SW 1271 (cell line): ENCODE data around the gene ALDH16A1.
"Not testable (repeated sequence)": the region's sequence is repeated elsewhere in the genome, so short reads cannot be mapped to it uniquely, and the experiment has no call there.

ENCODE experiments used
- DNase-seq, 2 experiments: peaks; one replicate each; lab custom pipeline; 2025; lab: John Stamatoyannopoulos, UW

Gene ALDH16A1

GRCh38 chr19:49463960-49464740 lies 11.1 kb downstream of the ALDH16A1 start:
- no peak for DNase-seq

DNA sequence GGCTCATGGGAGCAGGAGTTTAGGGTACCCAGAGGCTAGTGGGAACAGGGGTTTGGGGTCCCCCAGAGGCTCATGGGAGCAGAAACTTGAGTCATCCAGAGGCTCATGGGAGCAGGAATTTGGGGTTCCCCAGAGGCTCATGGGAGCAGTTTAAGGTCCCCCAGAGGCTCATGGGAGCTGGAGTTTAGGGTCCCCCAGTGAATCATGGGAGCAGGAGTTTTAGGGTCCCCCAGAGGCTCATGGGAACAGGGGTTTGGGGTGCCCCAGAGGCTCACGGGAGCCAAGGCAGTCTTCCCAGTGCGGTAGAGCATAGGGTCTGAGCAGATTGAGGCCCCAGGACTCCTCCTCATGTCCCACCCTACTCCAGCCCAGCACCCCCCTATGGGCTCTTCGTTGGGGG lies 12.3 kb downstream of the ALDH16A1 start:
- no peak for DNase-seq

DNA sequence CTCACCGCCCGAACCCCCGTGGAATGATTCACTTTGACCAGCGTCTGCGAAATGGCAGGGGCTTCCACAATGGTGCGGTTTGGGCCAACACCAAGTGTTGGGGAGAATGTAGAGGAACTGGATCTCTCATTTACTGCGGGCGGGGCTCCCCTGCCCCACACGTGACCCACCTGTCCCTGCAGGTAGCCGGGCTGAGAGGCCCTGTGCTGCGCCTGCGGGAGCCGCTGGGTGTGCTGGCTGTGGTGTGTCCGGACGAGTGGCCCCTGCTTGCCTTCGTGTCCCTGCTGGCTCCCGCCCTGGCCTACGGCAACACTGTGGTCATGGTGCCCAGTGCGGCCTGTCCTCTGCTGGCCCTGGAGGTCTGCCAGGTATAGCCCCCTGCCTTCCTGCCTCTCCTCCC lies 15.2 kb downstream of the ALDH16A1 start:
- no peak for DNase-seq

DNA sequence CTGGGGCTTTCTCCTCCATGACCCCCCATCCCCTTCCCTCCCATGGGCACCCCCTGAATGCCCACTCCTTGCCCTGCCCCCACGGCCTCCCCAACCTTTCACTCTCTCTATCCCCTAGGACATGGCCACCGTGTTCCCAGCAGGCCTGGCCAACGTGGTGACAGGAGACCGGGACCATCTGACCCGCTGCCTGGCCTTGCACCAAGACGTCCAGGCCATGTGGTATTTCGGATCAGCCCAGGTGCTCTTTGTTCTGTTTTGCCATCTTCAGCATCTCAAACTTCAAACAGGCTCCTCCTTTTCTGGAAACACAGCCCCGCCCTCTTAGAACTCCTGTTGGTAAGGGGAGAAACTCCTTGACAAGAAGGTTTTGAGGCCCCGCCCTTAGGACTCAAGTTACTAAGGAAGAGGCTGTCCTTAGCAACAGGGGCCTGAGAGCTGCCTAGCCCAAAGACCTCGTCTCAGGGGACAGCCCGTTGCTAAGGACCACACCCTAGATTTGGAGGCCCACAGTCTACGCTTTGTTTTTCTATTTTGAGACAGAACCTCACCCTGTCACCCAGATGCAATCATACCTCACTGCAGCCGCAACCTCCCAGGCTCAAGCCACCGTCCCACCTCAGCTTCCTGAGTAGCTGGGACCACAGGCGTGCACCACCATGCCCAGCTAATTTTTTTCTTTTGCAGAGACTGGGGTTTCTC lies 15.9 kb downstream of the ALDH16A1 start:
- peak in 1 of 2 experiments; percentile 43 for DNase-seq

DNA sequence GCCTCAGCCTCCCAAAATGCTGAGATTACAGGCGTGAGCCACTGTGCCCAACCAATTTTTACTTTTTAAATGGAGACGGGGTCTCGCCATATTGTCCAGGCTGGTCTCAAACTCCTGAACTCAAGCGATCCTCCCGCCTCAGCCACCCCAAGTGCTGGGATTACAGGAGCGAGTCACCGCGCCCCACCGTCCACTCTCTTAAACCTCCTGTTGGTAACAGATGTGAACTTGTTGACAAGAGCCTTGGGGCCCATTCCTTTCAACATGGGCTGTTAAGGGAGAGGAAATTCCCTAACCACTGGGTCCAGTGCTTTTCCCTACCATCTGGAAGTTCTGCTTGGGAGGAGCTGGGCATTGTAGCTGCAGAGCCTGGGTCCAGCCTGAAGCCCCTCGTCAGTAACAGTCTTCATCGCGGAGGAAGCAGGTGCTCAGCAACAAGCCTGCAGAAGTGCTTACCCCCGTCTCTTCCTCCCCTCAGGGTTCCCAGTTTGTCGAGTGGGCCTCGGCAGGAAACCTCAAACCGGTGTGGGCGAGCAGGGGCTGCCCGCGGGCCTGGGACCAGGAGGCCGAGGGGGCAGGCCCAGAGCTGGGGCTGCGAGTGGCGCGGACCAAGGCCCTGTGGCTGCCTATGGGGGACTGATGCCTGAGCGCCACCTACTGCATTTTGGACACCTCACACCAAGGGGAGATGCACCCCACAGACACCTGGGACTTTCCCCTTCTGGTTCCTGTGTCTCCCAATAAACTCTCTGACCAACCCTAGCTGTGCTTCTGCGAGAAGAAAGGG lies 17.0 kb downstream of the ALDH16A1 start:
- DNase-seq, result no peak

DNA sequence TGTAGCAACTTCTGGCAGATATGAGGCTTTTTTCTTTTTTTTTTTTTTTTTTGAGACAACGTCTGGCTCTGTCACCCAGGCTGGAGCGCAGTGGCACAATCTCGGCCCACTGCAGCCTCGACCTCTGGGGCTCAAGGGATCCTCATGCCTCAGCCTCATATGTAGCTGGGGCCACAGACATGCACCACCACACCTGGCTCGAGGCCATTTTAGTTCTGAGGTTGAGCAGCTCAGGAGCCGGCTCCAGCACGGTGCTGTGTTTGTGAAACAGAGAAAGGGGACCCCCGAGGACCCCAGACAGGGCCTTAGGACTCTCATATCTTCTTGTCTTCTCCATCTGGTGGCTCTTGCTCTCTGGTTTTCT lies 17.6 kb downstream of the ALDH16A1 start:
- no peak for DNase-seq

DNA sequence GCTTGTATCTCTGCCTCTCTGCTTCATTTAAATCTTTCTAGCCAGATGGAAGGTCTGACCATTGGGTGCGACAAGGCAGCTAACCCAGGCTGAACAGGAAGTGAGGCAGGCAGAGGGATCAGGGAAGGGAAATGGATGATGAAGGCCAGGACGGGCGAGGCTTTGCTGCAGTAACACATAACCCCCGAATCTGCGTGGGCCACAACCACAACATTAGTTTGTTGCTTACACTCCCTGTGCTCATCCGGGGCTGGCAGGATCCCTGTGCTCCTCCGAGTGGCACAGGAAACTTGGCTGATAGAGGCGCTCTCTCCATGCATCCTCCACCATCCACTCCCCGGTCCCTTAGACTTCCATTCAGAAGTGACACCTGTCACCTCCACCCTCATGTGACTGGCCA lies 19.9 kb downstream of the ALDH16A1 start:
- no peak for DNase-seq

GRCh38 chr19:49473501-49473867 lies 20.5 kb downstream of the ALDH16A1 start:
- DNase-seq, result not testable (repeated sequence)

- peak in 1 of 2 experiments; percentile 61 for DNase-seq
Measured at GRCh38 chr19:49473868-49474541, 21.0 kb downstream of the ALDH16A1 start, which contains the start of gene FLT3LG. FLT3LG (plus strand) TSS chr19:49474215; CDS start chr19:49474640, 425 bp downstream.

- DNase-seq, result no peak
Measured at GRCh38 chr19:49474542-49474924, 21.5 kb downstream of the ALDH16A1 start.

GRCh38 chr19:49475191-49475917 lies 22.3 kb downstream of the ALDH16A1 start:
- DNase-seq, result no peak

GRCh38 chr19:49475995-49476880 lies 23.2 kb downstream of the ALDH16A1 start:
- DNase-seq, result peak in 1 of 2 experiments; percentile 13

GRCh38 chr19:49479975-49480628 lies 27.1 kb downstream of the ALDH16A1 start:
- DNase-seq, result no peak

DNA sequence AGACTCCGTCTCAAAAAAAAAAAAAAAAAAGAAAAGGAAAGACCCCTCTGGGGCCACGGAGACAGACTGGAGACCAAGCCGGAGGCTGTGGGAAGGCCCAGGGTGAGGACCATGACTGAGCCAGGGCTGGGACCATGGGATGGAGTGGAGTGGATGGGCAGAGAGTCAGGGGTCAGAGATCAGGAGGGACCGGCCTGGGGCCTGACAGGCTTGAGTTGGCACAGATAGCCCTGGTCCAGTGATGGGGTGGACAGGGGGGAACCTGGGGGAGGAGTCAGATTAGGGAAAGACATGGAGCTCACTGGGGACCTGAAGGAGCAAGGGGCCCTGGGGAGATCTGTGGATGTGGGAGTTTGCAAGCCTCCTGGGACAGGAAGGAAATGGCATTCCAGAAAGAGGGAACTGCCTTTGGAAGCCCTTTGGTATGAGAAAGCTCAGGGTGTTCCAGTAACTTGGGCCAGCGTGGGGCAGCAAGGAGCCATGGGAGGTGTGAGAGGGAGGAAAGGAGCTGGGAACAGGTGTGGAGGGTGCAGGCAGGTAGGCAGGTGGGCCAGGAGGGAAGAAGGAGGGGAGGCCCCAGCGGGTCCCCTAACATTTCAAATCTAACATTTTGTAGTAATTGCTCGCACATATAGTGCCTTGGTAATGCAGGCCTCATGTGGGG lies 28.1 kb downstream of the ALDH16A1 start:
- no peak for DNase-seq

DNA sequence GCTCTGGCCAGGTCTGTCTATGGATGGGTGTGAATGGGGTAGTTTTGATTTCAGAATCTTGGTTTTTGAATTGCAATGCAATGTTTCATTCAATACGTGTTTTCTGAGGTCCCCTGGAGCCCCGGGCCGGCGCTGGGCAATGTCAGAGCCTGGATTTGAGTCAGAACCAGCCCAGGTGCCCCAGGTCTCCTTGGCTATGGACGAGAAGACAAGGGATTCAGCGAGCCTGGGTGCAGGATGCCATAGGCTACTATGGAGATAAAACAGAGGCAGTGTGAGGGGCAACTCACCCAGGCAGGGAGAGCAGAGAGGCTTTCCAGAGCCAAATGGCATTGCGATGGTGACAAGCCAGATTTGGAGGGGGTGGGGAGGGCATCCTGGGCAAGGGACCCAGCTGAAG lies 33.2 kb downstream of the ALDH16A1 start:
- no peak for DNase-seq

GRCh38 chr19:49486710-49487276 lies 33.8 kb downstream of the ALDH16A1 start:
- no peak for DNase-seq

GRCh38 chr19:49487277-49488045 lies 34.4 kb downstream of the ALDH16A1 start, which contains the start of gene RPL13A:
RPL13A (plus strand) TSS chr19:49487608; CDS start chr19:49487630, 22 bp downstream.
- DNase-seq, result peak; percentile 90 to 94
